Measurements from ENCODE around the gene XPR1. TPM values are rescaled to one million over a fixed set of nuclear protein-coding genes. Genes with fewer than 3 reads are reported as not detected.

XPR1 gene
- total RNA-seq, 3 donors from 2014 or later: 19.0 to 49.5 (median 35.7) TPM

GRCh38 chr1:180731131-180731530, 99.3 kb downstream of the XPR1 start:
- Histone ChIP-seq H3K4me1 (no peaks in the 10 kb centered on the region), H3K4me3 (no peak overlapping the region), H3K27ac (no peak overlapping the region), H3K36me3 (no peaks in the 10 kb centered on the region), H3K9me3 (peaks cover 24 to 43% of the 10 kb centered on the region in 2 donors), H3K27me3 (no peaks in the 10 kb centered on the region)
- intact Hi-C loops (cut with DNase I; ENCODE audit: low total_unique reads): no loop called here
- no peak for TF ChIP-seq POLR2AphosphoS5 (IDR thresholded peaks at IDR 0.05)
- TF ChIP-seq CTCF (IDR thresholded peaks at IDR 0.05): no peak
- TF ChIP-seq POLR2A (IDR thresholded peaks at IDR 0.05): no peak
- no peak for DNase-seq (ENCODE audit: low spot score in 2 of 2)

GRCh38 chr1:180732866-180733265, 101.0 kb downstream of the XPR1 start:
- Histone ChIP-seq H3K4me1 (no peaks in the 10 kb centered on the region), H3K27ac (no peak overlapping the region), H3K27me3 (no peaks in the 10 kb centered on the region), H3K9me3 (peaks cover 19 to 43% of the 10 kb centered on the region in 2 donors), H3K4me3 (no peak overlapping the region), H3K36me3 (no peaks in the 10 kb centered on the region)
- intact Hi-C loops (cut with DNase I; ENCODE audit: low total_unique reads): no loop called here
- TF ChIP-seq POLR2AphosphoS5 (IDR thresholded peaks at IDR 0.05): no peak
- no peak for TF ChIP-seq CTCF (IDR thresholded peaks at IDR 0.05)
- TF ChIP-seq POLR2A (IDR thresholded peaks at IDR 0.05): no peak
- no peak for DNase-seq (ENCODE audit: low spot score in 2 of 2)

- peaks cover 19 to 38% of the 10 kb centered on the region in 2 donors for H3K9me3 ChIP-seq
- no peak overlapping the region for H3K4me3 ChIP-seq
- no peak overlapping the region for H3K27ac ChIP-seq
- no peak for DNase-seq (ENCODE audit: low spot score in 2 of 2)
- intact Hi-C loops (cut with DNase I; ENCODE audit: low total_unique reads): no loop called here
- H3K27me3 ChIP-seq: no peaks in the 10 kb centered on the region
- no peaks in the 10 kb centered on the region for H3K36me3 ChIP-seq
- TF ChIP-seq POLR2AphosphoS5 (IDR thresholded peaks at IDR 0.05) (no peak), CTCF (IDR thresholded peaks at IDR 0.05) (no peak), POLR2A (IDR thresholded peaks at IDR 0.05) (no peak)
- no peaks in the 10 kb centered on the region for H3K4me1 ChIP-seq
These were observed 102.5 kb downstream of the XPR1 start for GRCh38 chr1:180734366-180734765.

- no peak for DNase-seq (ENCODE audit: low spot score in 2 of 2)
- H3K27me3 ChIP-seq: no peaks in the 10 kb centered on the region
- H3K4me1 ChIP-seq: no peaks in the 10 kb centered on the region
- intact Hi-C loops (cut with DNase I; ENCODE audit: low total_unique reads): no loop called here
- H3K36me3 ChIP-seq: no peaks in the 10 kb centered on the region
- TF ChIP-seq POLR2AphosphoS5 (IDR thresholded peaks at IDR 0.05) (no peak), CTCF (IDR thresholded peaks at IDR 0.05) (no peak)
- no peak overlapping the region for H3K27ac ChIP-seq
- peaks cover 4 to 14% of the 10 kb centered on the region in 2 donors for H3K9me3 ChIP-seq
- H3K4me3 ChIP-seq: no peak overlapping the region
These were observed 110.8 kb downstream of the XPR1 start for GRCh38 chr1:180742663-180743062.

- H3K9me3 ChIP-seq: peaks cover 4 to 14% of the 10 kb centered on the region in 2 donors
- H3K27ac ChIP-seq: no peak overlapping the region
- H3K27me3 ChIP-seq: no peaks in the 10 kb centered on the region
- TF ChIP-seq CTCF (IDR thresholded peaks at IDR 0.05) (no peak), POLR2AphosphoS5 (IDR thresholded peaks at IDR 0.05) (no peak), POLR2A (IDR thresholded peaks at IDR 0.05) (no peak)
- H3K36me3 ChIP-seq: no peaks in the 10 kb centered on the region
- H3K4me1 ChIP-seq: no peaks in the 10 kb centered on the region
- no peak for DNase-seq (ENCODE audit: low spot score in 2 of 2)
- intact Hi-C loops (cut with DNase I; ENCODE audit: low total_unique reads): no loop called here
- H3K4me3 ChIP-seq: no peak overlapping the region
These were observed 112.0 kb downstream of the XPR1 start for GRCh38 chr1:180743868-180744267.
